A673 (cell line): ENCODE data around the gene CHST15. TPM values are rescaled to one million over a fixed set of nuclear protein-coding genes. Genes with fewer than 3 reads are reported as not detected.
"Not testable (repeated sequence)": the region's sequence is repeated elsewhere in the genome, so short reads cannot be mapped to it uniquely, and the experiment has no call there.

Experiments
- BruUV-seq: library from RNA; stranded (reverse); fragments of 400-500 nt; replicated peaks from 2 replicates; lab custom pipeline; 2021; lab: Mats Ljungman, UMichigan
- CTCF ChIA-PET: fragments of 300-600 bp; sonication (Branson Sonifier 250); formaldehyde crosslinking; loops from one replicate; lab custom pipeline; 2022; ENCODE audit warnings: antibody characterized with exemption; lab: Charles Lee
- POLR2A ChIA-PET: fragments of 300-600 bp; sonication (Branson Sonifier 250); formaldehyde crosslinking; loops from one replicate; lab custom pipeline; 2022; ENCODE audit warnings: antibody characterized with exemption; ENCODE audit not compliant: low non-redundant PET; lab: Charles Lee
- DNase-seq: peaks from one replicate; pipeline ENCODE4 v3.0.0-alpha.2; 2015; ENCODE audit warnings: low spot score
- H3K27ac ChIP-seq: fragments of 200-600 bp; sonication (generic); 2 replicates; pipeline ENCODE4 v1.5.1; 2016; ENCODE audit warnings: mixed run types, low read depth, mild to moderate bottlenecking, mixed read lengths, antibody characterized with exemption, low read length; ENCODE audit not compliant: poor library complexity, severe bottlenecking
- H3K27me3 ChIP-seq: fragments of 200-600 bp; sonication (generic); replicated peaks from 2 replicates; pipeline ENCODE4 v1.6.1; 2017; ENCODE audit warnings: mixed run types, low read depth, mild to moderate bottlenecking, mixed read lengths, antibody characterized with exemption, low read length; ENCODE audit not compliant: insufficient read depth, poor library complexity
- H3K36me3 ChIP-seq: fragments of 200-600 bp; sonication (generic); 2 replicates; pipeline ENCODE4 v1.6.1; 2016; ENCODE audit warnings: mixed run types, mild to moderate bottlenecking, mixed read lengths, antibody characterized with exemption, low read length; ENCODE audit not compliant: insufficient read depth, poor library complexity, severe bottlenecking
- H3K4me1 ChIP-seq: fragments of 200-600 bp; sonication (generic); 2 replicates; pipeline ENCODE4 v1.6.1; 2017; ENCODE audit warnings: mixed run types, mild to moderate bottlenecking, mixed read lengths, antibody characterized with exemption, low read length; ENCODE audit not compliant: insufficient read depth, poor library complexity, severe bottlenecking
- H3K4me3 ChIP-seq: fragments of 200-600 bp; sonication (generic); 2 replicates; pipeline ENCODE4 v1.5.1; 2016; ENCODE audit warnings: low read depth, mixed run types, mild to moderate bottlenecking, mixed read lengths, low read length; ENCODE audit not compliant: poor library complexity, severe bottlenecking
- H3K9me3 ChIP-seq: fragments of 200-600 bp; sonication (generic); 2 replicates; pipeline ENCODE4 v1.6.1; 2016; ENCODE audit warnings: mixed run types, low read depth, mild to moderate bottlenecking, mixed read lengths, antibody characterized with exemption, low read length; ENCODE audit not compliant: poor library complexity, severe bottlenecking
- EZH2 ChIP-seq: fragments of 200-600 bp; sonication (generic); IDR thresholded peaks from 2 replicates; pipeline ENCODE4 v1.6.1; 2017; ENCODE audit warnings: borderline replicate concordance, low read depth, mild to moderate bottlenecking, mixed read lengths, antibody characterized with exemption, low read length; ENCODE audit not compliant: poor library complexity, severe bottlenecking
- intact Hi-C: fragments of 100-400 bp; cut with micrococcal nuclease; formaldehyde crosslinking; loops from one replicate; pipeline ENCODE4 v1.10.0; 2022; ENCODE audit not compliant: unreplicated experiment
- total RNA-seq: library from RNA; stranded (reverse); gene quantifications from 2 replicates; pipeline ENCODE4 v1.2.3, GENCODE V29; 2021
- TF ChIP-seq, protein P1 (sequence below): fragments of 300-800, 200-600 bp; sonication (generic); conservative IDR thresholded peaks from 2 replicates; pipeline ENCODE4 v1.5.1; 2017; ENCODE audit warnings: low read depth, mild to moderate bottlenecking, antibody characterized with exemption, low read length, moderate library complexity, mixed read lengths

CHST15 gene
- total RNA-seq, 1 experiment from 2014 or later = 1.7 TPM

DNA sequence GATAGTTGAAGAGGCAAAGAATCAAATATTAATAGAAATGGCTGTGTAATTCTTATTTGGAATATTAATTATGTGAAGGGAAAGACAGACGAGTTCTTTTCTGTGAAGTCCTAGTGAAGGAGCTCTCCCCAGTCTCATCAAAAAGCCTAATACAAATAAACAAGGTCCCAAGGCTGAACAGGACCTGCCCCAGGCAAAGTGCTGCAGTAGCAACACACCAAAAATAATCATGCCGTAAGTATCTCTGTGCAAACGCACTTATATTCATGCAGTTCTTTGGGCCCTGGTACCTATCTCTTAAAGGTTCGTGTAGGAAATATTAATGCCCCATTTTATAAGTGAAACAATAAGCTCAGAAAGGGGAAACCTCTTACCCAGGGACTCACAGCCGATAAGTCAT lies 12.2 kb upstream of the CHST15 start:
- Histone ChIP-seq H3K36me3 (no peaks in the 10 kb centered on the region), H3K27me3 (no peaks in the 10 kb centered on the region), H3K4me3 (no peak overlapping the region), H3K27ac (no peak overlapping the region), H3K4me1 (no peaks in the 10 kb centered on the region), H3K9me3 (no peaks in the 10 kb centered on the region)
- TF ChIP-seq, protein P1, sequence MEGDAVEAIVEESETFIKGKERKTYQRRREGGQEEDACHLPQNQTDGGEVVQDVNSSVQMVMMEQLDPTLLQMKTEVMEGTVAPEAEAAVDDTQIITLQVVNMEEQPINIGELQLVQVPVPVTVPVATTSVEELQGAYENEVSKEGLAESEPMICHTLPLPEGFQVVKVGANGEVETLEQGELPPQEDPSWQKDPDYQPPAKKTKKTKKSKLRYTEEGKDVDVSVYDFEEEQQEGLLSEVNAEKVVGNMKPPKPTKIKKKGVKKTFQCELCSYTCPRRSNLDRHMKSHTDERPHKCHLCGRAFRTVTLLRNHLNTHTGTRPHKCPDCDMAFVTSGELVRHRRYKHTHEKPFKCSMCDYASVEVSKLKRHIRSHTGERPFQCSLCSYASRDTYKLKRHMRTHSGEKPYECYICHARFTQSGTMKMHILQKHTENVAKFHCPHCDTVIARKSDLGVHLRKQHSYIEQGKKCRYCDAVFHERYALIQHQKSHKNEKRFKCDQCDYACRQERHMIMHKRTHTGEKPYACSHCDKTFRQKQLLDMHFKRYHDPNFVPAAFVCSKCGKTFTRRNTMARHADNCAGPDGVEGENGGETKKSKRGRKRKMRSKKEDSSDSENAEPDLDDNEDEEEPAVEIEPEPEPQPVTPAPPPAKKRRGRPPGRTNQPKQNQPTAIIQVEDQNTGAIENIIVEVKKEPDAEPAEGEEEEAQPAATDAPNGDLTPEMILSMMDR = no peak
- DNase-seq = no peak
- intact Hi-C loops = no loop called here
- ChIA-PET POLR2A (no interaction called here), CTCF (no interaction called here)
- no TSS peak for BruUV-seq

DNA sequence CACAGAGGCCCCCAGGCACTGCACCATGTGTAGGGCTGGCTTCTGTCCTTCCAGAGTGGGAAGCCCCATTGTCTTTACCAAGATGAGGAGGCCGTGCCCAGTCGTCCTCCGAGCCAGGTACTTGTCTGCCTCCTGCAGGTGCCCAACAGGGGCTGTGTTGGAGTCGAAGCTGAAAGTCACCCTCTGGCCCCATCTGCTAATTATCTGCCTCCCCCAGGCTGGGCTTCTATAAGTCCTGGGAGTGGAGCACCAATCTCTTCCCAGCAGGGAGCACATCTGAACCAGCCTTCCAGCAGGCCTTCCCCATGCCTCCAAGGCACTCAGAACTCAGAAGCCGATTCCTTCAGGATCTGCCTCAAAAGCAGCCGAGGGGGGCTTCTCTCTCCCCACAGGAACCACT lies 11.6 kb upstream of the CHST15 start:
- intact Hi-C loops = no loop called here
- no peaks in the 10 kb centered on the region for H3K9me3 ChIP-seq
- CTCF ChIA-PET = no interaction called here
- BruUV-seq = no TSS peak
- H3K36me3 ChIP-seq = no peaks in the 10 kb centered on the region
- no peak overlapping the region for H3K4me3 ChIP-seq
- no peak overlapping the region for H3K27ac ChIP-seq
- POLR2A ChIA-PET = no interaction called here
- H3K4me1 ChIP-seq = no peaks in the 10 kb centered on the region
- TF ChIP-seq EZH2 = no peak
- H3K27me3 ChIP-seq = no peaks in the 10 kb centered on the region
- no peak for DNase-seq

DNA sequence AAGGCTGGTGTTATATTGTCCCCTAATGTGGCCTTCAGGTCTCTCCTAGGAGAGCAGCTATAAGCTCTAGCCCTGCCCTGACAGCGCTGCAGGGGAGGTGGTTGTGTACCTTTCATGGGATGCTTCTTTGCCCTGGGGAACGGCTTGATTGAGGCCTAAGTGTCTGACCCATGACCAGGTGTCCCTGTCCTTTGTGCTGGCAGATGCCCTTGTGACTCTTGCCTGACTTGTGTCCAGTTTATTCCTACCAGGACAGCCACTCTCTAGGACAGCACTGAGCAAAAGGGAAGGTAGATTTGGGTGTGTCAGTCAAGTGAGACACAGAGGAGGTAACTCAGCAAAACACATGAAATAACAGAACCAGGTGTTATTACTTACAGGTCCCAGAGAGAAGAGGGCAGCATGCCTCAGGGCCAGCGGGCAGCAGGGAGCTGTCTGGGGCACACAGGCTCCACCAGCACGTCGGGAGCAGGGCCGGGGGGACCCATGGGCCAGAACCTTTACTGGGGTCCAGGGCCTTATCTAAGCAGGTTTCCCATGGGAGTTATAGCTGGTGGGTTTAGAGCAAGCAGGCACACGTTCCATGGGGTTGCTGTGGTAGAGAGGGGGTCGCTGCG lies 10.7 kb upstream of the CHST15 start:
- Histone ChIP-seq H3K4me3 (no peak overlapping the region), H3K27ac (no peak overlapping the region), H3K4me1 (no peaks in the 10 kb centered on the region), H3K9me3 (no peaks in the 10 kb centered on the region), H3K27me3 (no peaks in the 10 kb centered on the region), H3K36me3 (no peaks in the 10 kb centered on the region)
- POLR2A ChIA-PET = no interaction called here
- no TSS peak for BruUV-seq
- CTCF ChIA-PET = no interaction called here
- no peak for DNase-seq
- intact Hi-C loops = no loop called here
- TF ChIP-seq, protein P1 = no peak
- no peak for TF ChIP-seq EZH2

- intact Hi-C loops = no loop called here
- ChIA-PET POLR2A (no interaction called here), CTCF (no interaction called here)
- no TSS peak for BruUV-seq
- Histone ChIP-seq H3K27ac (no peak overlapping the region), H3K9me3 (peaks cover 2% of the 10 kb centered on the region), H3K27me3 (peaks cover 13% of the 10 kb centered on the region), H3K36me3 (no peaks in the 10 kb centered on the region), H3K4me1 (no peaks in the 10 kb centered on the region), H3K4me3 (no peak overlapping the region)
- no peak for DNase-seq
- no peak for TF ChIP-seq EZH2
- TF ChIP-seq, protein P1 = no peak
Measured at GRCh38 chr10:124101351-124101750, 8.0 kb upstream of the CHST15 start.

- POLR2A ChIA-PET, CTCF ChIA-PET, H3K27ac ChIP-seq, DNase-seq, H3K4me1 ChIP-seq, BruUV-seq, H3K9me3 ChIP-seq, intact Hi-C loops, H3K4me3 ChIP-seq, H3K36me3 ChIP-seq: not testable (repeated sequence)
- peaks cover 15% of the 10 kb centered on the region for H3K27me3 ChIP-seq
Measured at GRCh38 chr10:124100651-124101050, 7.3 kb upstream of the CHST15 start.
